Duodenal mucosa (tissue), 2 donors: ENCODE measurements around the gene DNASE1L3.
"Not testable (repeated sequence)": the region's sequence is repeated elsewhere in the genome, so short reads cannot be mapped to it uniquely, and the experiment has no call there.

Source experiments
- H3K27ac ChIP-seq: one replicate; pipeline ENCODE4 v1.7.0; 2013; ENCODE audit warnings: low read depth, low read length
- H3K27me3 ChIP-seq, 2 donors: one replicate each; pipeline ENCODE4 v1.7.0; 2013; ENCODE audit warnings: low read length in 2 of 2, control low read depth in 1 of 2; ENCODE audit not compliant: insufficient read depth in 2 of 2, control insufficient read depth in 1 of 2
- H3K36me3 ChIP-seq, 2 donors: one replicate each; pipeline ENCODE4 v1.7.0; 2013; ENCODE audit warnings: low read length in 2 of 2, control low read depth in 1 of 2; ENCODE audit not compliant: insufficient read depth in 2 of 2, control insufficient read depth in 1 of 2
- H3K4me1 ChIP-seq, 2 donors: one replicate each; pipeline ENCODE4 v1.7.0; 2013; ENCODE audit warnings: low read length in 2 of 2, control low read depth in 1 of 2; ENCODE audit not compliant: insufficient read depth in 2 of 2, control insufficient read depth in 1 of 2
- H3K4me3 ChIP-seq, 2 donors: one replicate each; pipeline ENCODE4 v1.7.0; 2013; ENCODE audit warnings: low read length in 2 of 2, low read depth in 1 of 2
- H3K9ac ChIP-seq, 2 donors: one replicate each; pipeline ENCODE4 v1.7.0; 2013; ENCODE audit warnings: low read length in 2 of 2, low read depth in 1 of 2
- H3K9me3 ChIP-seq, 2 donors: one replicate each; pipeline ENCODE4 v1.7.0; 2013; ENCODE audit warnings: low read length in 2 of 2, control low read depth in 1 of 2; ENCODE audit not compliant: control insufficient read depth in 1 of 2

Gene DNASE1L3

DNA sequence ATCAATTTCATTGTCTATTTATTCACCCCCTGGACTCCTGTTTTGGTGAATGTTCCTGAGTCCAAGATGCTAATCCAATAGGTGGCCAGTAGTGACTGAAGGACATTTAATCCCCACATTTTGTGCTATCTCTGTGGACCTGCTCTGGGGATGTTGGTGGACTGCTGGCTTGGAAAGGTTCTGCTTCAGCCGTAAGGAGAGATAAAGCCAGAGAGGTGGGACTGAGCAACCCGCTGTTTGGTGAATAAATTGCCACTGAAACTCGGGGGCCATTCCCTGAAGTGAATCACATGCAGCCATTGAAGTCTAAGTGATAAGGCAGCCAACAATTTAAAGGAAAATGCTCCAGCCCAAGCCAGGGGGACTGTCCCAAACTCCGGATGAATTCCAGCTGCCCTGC lies 25.2 kb upstream of the DNASE1L3 start:
- Histone ChIP-seq H3K36me3 (no peaks in the 10 kb centered on the region), H3K9me3 (no peaks in the 10 kb centered on the region), H3K4me3 (no peak overlapping the region), H3K4me1 (peaks cover 16 to 20% of the 10 kb centered on the region in 2 donors), H3K9ac (no peak overlapping the region), H3K27me3 (no peaks in the 10 kb centered on the region), H3K27ac (no peak overlapping the region)

DNA sequence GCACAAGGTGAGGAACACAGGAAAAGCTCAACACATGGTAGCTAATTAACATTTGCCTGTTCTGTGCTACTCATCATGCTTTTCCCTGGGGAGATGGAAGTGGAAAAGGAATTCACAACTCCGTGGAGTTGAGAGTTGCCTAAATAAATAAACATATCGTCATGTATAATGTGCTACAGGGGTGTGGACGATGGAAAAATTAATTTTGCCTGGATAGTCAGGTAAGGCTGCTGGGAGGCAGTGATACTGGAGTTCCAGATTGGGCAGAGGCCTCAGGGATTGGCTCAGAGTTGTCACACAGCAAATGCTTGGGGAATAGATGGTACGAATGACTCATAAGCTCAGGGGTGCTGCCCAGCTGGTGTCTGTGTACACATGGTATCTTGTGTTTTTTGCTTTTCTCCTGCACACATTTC lies 23.8 kb upstream of the DNASE1L3 start:
- Histone ChIP-seq H3K27ac (no peak overlapping the region), H3K4me3 (no peak overlapping the region), H3K4me1 (peaks cover 15 to 18% of the 10 kb centered on the region in 2 donors), H3K9me3 (no peaks in the 10 kb centered on the region), H3K9ac (no peak overlapping the region), H3K27me3 (no peaks in the 10 kb centered on the region), H3K36me3 (no peaks in the 10 kb centered on the region)

DNA sequence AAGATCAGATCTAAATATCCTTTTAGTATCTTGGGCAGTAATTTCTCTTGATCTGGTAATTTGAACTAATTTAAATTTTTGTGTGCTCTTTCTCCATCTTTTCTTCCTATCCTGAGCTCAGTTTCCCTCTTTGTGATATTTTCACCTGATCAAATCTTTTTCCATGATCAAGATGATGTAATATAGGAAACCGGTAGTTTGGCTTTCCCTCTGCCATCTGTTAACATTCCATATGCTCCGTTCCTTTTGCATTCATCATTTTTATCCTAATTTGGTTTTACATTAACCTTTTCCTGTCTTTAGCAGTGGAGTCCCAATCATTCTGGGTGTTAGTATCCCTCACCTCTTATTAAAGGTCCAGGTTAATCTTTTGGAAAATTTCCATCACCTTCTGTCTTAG lies 20.9 kb upstream of the DNASE1L3 start:
- no peak overlapping the region for H3K4me3 ChIP-seq
- no peaks in the 10 kb centered on the region for H3K27me3 ChIP-seq
- H3K36me3 ChIP-seq, result no peaks in the 10 kb centered on the region
- peaks cover 4 to 5% of the 10 kb centered on the region in 2 donors for H3K4me1 ChIP-seq
- no peak overlapping the region for H3K9ac ChIP-seq
- H3K27ac ChIP-seq, result no peak overlapping the region
- H3K9me3 ChIP-seq, result no peaks in the 10 kb centered on the region

DNA sequence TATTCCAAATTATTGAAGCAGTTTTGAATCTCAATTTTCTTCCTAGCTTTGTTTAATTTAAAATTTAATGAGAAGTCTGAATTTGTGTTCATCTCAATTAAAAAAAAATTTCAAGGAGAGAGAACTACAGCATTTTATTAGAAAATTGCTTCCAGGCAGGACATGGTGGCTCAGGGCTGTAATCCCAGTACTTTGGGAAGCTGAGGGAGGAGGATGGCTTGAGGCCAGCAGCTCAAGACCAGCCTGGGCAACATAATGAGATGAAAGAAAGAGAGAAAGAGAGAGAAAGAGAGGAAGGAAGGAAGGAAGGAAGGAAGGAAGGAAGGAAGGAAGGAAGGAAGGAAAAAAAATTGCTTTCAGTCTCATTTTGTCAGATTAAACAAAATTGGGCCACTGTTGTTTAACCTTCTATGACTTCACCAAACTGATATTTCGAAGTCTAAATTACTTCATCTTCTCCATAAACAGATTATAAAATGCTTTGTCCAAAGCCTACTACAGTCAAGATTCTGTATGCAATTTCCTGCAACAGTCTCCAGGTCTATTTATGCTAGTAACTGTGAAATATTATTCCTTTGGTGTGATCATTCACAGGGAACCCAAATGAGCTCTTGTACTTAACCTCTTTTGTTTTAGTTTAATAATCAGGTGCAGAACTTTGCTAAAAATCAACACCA lies 20.2 kb upstream of the DNASE1L3 start:
- no peaks in the 10 kb centered on the region for H3K36me3 ChIP-seq
- no peak overlapping the region for H3K4me3 ChIP-seq
- H3K27me3 ChIP-seq, result no peaks in the 10 kb centered on the region
- no peak overlapping the region for H3K9ac ChIP-seq
- no peaks in the 10 kb centered on the region for H3K9me3 ChIP-seq
- peaks cover 0 to 4% of the 10 kb centered on the region in 2 donors for H3K4me1 ChIP-seq
- H3K27ac ChIP-seq, result no peak overlapping the region

DNA sequence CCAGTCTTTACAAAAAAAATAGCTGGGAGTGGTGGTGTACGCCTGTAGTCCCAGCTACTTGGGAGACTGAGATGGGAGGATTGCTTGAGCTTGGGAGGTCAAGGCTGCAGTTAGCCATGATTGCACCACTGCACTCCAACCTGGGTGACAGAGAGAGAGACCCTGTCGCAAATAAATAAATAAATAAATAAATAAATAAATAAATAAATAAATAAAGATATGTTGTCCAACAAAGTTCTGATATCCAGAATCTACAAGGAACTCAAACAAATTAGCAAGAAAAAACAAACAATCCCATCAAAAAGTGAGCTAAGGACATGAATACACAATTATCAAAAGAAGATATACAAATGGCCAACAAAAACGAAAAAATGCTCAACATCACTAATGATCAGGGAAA lies 17.2 kb upstream of the DNASE1L3 start:
- H3K9ac ChIP-seq, H3K4me1 ChIP-seq, H3K9me3 ChIP-seq, H3K27ac ChIP-seq, H3K4me3 ChIP-seq, H3K36me3 ChIP-seq, H3K27me3 ChIP-seq: not testable (repeated sequence)

DNA sequence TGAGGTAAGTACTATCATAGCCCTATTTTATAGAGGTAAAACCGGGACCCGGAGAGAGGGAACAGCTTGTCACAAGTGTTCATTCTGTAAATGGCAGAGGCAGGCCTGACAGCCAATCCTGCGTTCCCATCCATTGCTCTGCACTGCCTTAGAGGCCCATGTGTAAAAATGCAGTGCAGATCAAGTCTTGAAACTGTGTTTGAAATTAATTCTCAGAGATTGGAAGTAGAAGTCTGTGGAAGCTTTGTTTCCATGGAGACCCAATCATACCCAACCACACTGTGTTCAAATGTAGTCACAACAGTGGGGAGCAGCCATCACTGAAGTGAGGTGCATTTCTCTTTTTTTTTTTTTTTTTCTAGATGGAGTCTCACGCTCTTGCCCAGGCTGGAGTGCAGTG lies 13.1 kb upstream of the DNASE1L3 start:
- Histone ChIP-seq H3K27me3 (no peaks in the 10 kb centered on the region), H3K27ac (no peak overlapping the region), H3K4me3 (no peak overlapping the region), H3K36me3 (no peaks in the 10 kb centered on the region), H3K4me1 (no peaks in the 10 kb centered on the region), H3K9me3 (no peaks in the 10 kb centered on the region), H3K9ac (no peak overlapping the region)

DNA sequence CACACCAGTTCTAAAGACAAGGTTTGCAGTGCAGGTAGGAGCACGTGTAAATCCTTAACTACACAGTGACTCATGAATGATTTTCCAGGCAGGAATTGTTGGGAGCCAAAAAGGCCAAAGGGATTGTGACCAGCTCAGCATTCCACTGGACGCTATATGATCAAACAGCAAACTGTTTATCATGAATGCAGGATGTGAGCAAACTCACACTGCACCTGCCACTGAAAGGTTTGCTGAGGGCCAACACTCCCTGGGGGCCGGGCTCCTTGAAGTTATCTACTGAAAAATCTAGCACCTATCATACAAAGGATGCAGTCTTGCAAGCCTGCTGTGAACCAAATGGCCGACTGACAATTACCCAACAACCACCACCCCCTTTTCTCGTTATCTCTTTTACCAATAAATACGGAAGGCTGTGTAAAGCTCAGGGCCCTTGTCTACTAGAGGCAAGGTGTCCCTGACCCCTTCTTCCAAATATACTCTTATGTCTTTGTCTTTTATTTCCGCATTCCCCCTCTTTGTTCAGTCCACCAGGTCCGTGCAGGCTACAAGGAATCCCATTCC lies 11.5 kb upstream of the DNASE1L3 start:
- H3K9ac ChIP-seq, result no peak overlapping the region
- H3K9me3 ChIP-seq, result no peaks in the 10 kb centered on the region
- H3K27me3 ChIP-seq, result no peaks in the 10 kb centered on the region
- peaks cover 3 to 4% of the 10 kb centered on the region in 2 donors for H3K4me1 ChIP-seq
- no peaks in the 10 kb centered on the region for H3K36me3 ChIP-seq
- H3K4me3 ChIP-seq, result no peak overlapping the region
- no peak overlapping the region for H3K27ac ChIP-seq

DNA sequence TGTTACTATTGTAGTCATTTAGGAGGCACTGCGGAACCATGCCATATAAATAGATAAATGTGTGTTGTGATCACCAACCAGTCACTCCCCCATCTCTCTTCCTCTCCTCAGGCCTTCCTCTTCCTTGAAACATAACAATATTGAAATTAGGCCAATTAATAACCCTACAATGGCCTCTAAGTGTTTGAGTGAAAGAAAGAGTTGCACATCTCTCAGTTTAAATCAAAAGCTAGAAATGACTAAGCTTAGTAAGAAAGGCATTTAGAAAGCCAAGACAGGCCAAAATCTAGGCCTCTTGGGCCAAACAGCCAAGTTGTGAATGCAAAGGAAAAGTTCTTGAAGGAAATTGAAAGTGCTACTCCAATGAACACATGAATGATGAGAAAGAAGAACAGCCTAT lies 8.1 kb upstream of the DNASE1L3 start:
- H3K27me3 ChIP-seq, result no peaks in the 10 kb centered on the region
- H3K27ac ChIP-seq, result no peak overlapping the region
- no peak overlapping the region for H3K9ac ChIP-seq
- no peak overlapping the region for H3K4me3 ChIP-seq
- H3K9me3 ChIP-seq, result no peaks in the 10 kb centered on the region
- no peaks in the 10 kb centered on the region for H3K36me3 ChIP-seq
- peaks cover 10 to 19% of the 10 kb centered on the region in 2 donors for H3K4me1 ChIP-seq

DNA sequence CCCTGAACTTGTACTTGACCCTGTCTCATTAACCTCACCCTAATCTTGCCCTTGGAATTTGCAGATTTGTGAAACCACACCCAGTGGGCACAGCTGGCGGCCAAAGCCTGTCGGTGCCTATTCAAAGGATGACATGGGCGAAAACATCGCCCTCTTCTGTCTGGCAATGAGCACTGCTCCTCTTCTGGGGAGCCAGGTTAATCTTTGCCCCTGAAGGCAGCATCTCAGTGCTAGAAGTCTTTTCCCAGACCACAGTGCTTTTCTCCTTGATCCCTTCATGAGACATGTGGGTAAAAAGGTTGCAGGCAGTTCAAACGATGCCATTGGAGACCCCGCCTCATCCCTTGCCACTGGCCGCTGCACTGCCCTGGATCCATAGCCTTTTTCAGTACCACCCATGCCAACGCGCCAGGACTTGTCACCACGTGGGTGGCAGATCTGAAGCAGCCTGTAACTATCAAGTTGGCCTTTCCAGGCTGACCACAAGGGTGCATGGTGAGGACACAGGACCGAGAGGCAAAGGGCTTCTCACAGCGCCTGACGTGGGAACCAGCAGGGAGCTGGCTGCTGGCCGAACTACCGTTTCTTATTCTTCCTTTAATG lies 6.5 kb upstream of the DNASE1L3 start:
- H3K27me3 ChIP-seq, result no peaks in the 10 kb centered on the region
- peak overlapping the region in 1 of 2 donors; percentile 6 for H3K9ac ChIP-seq
- H3K36me3 ChIP-seq, result no peaks in the 10 kb centered on the region
- peak overlapping the region; percentile 50 to 53 for H3K4me3 ChIP-seq
- no peaks in the 10 kb centered on the region for H3K9me3 ChIP-seq
- H3K27ac ChIP-seq, result no peak overlapping the region
- H3K4me1 ChIP-seq, result peaks cover 10 to 19% of the 10 kb centered on the region in 2 donors

DNA sequence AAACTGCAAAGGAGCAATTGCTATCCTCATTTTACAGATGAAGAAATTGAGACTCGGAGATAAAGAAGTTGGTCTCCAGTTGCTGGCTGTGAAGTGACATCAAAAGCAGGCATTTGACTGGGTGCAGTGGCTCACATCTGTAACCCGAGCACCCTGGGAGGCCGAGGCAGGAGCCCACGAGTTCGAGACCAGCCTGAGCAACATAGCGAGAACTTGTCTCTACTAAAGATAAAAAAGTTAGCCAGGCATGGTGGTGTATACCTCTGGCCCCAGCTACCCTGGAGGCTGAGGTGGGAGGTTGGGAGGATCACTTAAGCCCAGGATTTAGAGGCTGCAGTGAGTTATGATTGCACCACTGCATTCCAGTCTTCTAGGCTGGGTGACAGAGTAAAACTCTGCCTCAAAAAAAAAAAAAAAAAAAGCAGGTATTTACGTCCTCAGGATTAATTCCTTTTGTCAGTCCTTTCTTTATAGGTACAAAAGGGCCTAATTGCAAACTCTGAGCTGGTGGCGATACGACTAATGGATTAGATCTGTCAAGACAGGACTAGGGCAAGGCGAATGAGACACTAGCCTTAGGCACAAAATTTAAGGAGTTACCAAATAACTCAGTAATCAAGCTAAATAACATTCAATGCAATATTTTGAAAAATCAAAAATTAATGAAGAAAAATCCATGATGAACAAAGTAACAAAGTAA lies 5.9 kb upstream of the DNASE1L3 start:
- Histone ChIP-seq H3K27ac (no peak overlapping the region), H3K27me3 (no peaks in the 10 kb centered on the region), H3K36me3 (no peaks in the 10 kb centered on the region), H3K9me3 (no peaks in the 10 kb centered on the region), H3K4me1 (peaks cover 10 to 19% of the 10 kb centered on the region in 2 donors), H3K9ac (no peak overlapping the region), H3K4me3 (no peak overlapping the region)
